Adrenal gland (tissue), 12 donors: ENCODE results near the gene STARD8. TPM values are rescaled to one million over a fixed set of nuclear protein-coding genes. Genes with fewer than 3 reads are reported as not detected.

Experiments used
- DNase-seq, 7 donors: peaks; one replicate each; pipeline ENCODE4 v3.0.0-alpha.2; 2019 to 2020
- H3K27ac ChIP-seq, 5 donors: fragments of 200-600 bp; sonication (generic) in 4 of 5; 1 replicate in 3 of 5; 2 replicates in 2 of 5; pipeline versions ENCODE4 v1.5.1 to v1.8.0; 2016 to 2020; ENCODE audit warnings: mild to moderate bottlenecking in 1 of 5
- H3K27me3 ChIP-seq: fragments of 200-600 bp; 2 replicates; pipeline ENCODE4 v1.8.0; 2021
- H3K36me3 ChIP-seq, 2 donors: fragments of 200-600 bp; replicated peaks in 1 of 2; 1 replicate in 1 of 2; 2 replicates in 1 of 2; pipeline versions ENCODE4 v1.5.1 to v1.8.0; 2018 to 2022
- H3K4me1 ChIP-seq, 2 donors: fragments of 200-600 bp; replicated peaks in 1 of 2; 1 replicate in 1 of 2; 2 replicates in 1 of 2; pipeline versions ENCODE4 v1.5.1 to v1.8.0; 2018 to 2021
- H3K4me3 ChIP-seq, 4 donors: fragments of 200-600 bp; sonication (generic) in 3 of 4; one replicate each; pipeline ENCODE4 v1.5.1; 2016 to 2018
- H3K9me3 ChIP-seq, 3 donors: fragments of 200-600 bp; sonication (generic) in 1 of 3; replicated peaks in 1 of 3; 1 replicate in 2 of 3; 2 replicates in 1 of 3; pipeline versions ENCODE4 v1.5.1 to v1.8.0; 2016 to 2021
- CTCF ChIP-seq, 6 experiments: fragments of 450-650 bp in 4 of 6; fragments of 200-600 bp in 2 of 6; sonication (generic) in 1 of 6; IDR thresholded peaks; 1 replicate in 5 of 6; 2 replicates in 1 of 6; pipeline versions ENCODE4 v1.5.1 to v1.8.0; 2016 to 2021; ENCODE audit warnings: antibody characterized with exemption in 6 of 6, mild to moderate bottlenecking in 2 of 6, moderate library complexity in 1 of 6
- POLR2A ChIP-seq, 2 donors: fragments of 450-650 bp; IDR thresholded peaks; one replicate each; pipeline ENCODE4 v1.6.1; 2017; ENCODE audit warnings: antibody characterized with exemption in 2 of 2, mild to moderate bottlenecking in 2 of 2, moderate library complexity in 1 of 2
- WGBS, 4 donors: extraction: QIAGEN DNeasy Blood & Tissue Kit in 2 of 4; methylation state at CpG; one replicate each; pipeline versions ENCODE4 v1.1.5 to v1.1.7; 2013 to 2017; 5-methylcytosine and 5-hydroxymethylcytosine counted together
- intact Hi-C, 2 donors: fragments of 100-400 bp; cut with DNase I; formaldehyde crosslinking; loops; one replicate each; pipeline versions ENCODE4 v1.14.1 to v1.15.0; 2022 to 2023
- polyA plus RNA-seq, 3 donors: library from polyadenylated mRNA; stranded (reverse); fragments of 200-250 nt in 2 of 3; fragments of 350-450 nt in 1 of 3; fragmentation: Illumina TruSeq in 1 of 3; extraction: RNeasy Lipid Tissue Mini Kit (QIAGEN cat#74804) in 1 of 3; gene quantifications; one replicate each; pipeline ENCODE4 v1.2.3, GENCODE V29; 2013 to 2014
- total RNA-seq, 9 donors: library from RNA; depleted of rRNA in 4 of 9; stranded (reverse); fragments of >200 nt in 4 of 9; fragments of 120-200 nt in 1 of 9; fragmentation: NEBNext Ultra II Directional in 1 of 9; extraction: Animal tissue kit (Norgen Biotek cat#: 25700) in 1 of 9; gene quantifications; one replicate each; pipeline versions ENCODE4 v1.1.0 to v1.2.4, GENCODE V29; 2013 to 2023
- donor health status: healthy with polysubstance abuse.
- donor health status: Bipolar disorder and iron deficiency.
- donor health status: DM: yes; HTN: yes; CAD: no.
- donor health status: DM: no; HTN: no; CAD: no.
- donor health status: DM: no; HTN: no; CAD: no.
- donor health status: DM: yes; HTN: yes; CAD: no.

The STARD8 gene
- total and polyA plus RNA-seq, 12 donors, result 2.8 to 19.6 (median 10.1) TPM

DNA sequence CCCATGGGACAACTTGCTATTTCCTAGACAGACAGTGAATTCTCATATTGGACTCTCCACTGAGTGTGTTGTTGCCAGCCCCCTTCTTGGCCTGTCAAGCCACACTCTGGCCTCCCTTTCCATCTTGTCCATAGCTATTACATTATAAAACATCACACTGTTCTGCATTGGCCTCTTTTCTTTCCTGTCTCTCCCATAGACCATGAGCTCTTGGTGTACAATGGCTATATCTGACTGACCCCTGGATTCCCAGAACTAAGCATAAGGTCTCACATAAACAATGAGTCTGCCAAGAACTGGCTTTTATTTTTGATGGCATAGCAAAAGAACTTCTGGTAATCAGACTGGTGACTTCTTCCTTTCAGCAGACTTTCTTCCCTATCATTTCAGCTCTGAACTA lies 23.8 kb downstream of the STARD8 start:
- no peak for DNase-seq
- Histone ChIP-seq H3K27me3 (peaks cover 3% of the 10 kb centered on the region), H3K4me3 (no peak overlapping the region), H3K27ac (peak overlapping the region in 2 of 5 donors; percentile 8 to 31), H3K9me3 (no peaks in the 10 kb centered on the region), H3K4me1 (peaks cover 0 to 3% of the 10 kb centered on the region in 2 donors), H3K36me3 (no peaks in the 10 kb centered on the region)
- intact Hi-C loops, result no loop called here
- TF ChIP-seq POLR2A (IDR thresholded peaks at IDR 0.05) (no peak), CTCF (IDR thresholded peaks at IDR 0.05) (no peak)

DNA sequence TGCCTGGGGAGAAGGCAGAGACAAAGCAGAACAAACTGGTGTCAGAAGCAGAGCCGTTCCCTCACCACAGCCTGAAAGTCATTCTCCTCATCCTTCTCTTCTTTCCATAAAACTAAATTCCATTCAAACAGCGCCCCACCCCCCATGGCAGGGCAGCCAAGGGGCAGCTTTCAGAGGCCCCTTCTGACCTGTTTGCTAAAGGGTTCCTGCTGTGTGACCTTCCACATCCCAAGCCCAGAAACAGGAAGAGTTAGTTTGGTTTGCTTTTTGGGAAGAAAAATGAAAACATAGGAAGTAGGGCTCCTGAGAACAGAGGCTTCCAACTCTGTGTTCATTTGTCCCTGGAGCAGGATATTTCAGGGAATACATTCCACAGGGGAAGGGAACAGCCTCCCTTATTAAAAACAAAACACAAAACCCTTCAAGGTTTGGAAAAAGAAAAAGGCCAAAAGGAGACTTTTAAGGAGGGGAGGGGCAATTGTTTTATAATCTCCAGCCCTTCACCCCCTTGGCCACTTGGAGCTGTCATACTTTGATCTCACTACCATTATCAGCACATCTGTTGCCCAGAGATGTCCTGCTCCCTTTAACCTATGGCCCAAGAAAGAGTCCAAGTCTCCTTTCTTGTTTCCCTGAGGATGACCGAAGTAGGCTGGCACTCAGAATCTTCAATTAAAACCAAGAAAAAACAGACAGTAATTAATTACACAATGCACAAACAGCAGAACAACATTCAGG lies 25.3 kb downstream of the STARD8 start:
- no peaks in the 10 kb centered on the region for H3K9me3 ChIP-seq
- TF ChIP-seq CTCF (IDR thresholded peaks at IDR 0.05) (no peak), POLR2A (IDR thresholded peaks at IDR 0.05) (no peak)
- intact Hi-C loops, result no loop called here
- H3K27me3 ChIP-seq, result peaks cover 3% of the 10 kb centered on the region
- H3K4me1 ChIP-seq, result no peaks in the 10 kb centered on the region
- H3K36me3 ChIP-seq, result no peaks in the 10 kb centered on the region
- WGBS, 4 donors, result 35 to 66% (median 57%) methylated on average over 2 to 3 of the region's 3 CpGs
- peak overlapping the region in 2 of 5 donors; percentile 22 to 40 for H3K27ac ChIP-seq
- H3K4me3 ChIP-seq, result no peak overlapping the region
- peak in 2 of 7 donors; percentile 10 to 60 for DNase-seq

GRCh38 chrX:68675571-68675970 lies 28.1 kb downstream of the STARD8 start:
- Histone ChIP-seq H3K36me3 (no peaks in the 10 kb centered on the region), H3K4me3 (no peak overlapping the region), H3K9me3 (no peaks in the 10 kb centered on the region), H3K4me1 (no peaks in the 10 kb centered on the region), H3K27ac (no peak overlapping the region), H3K27me3 (peaks cover 3% of the 10 kb centered on the region)
- 69 to 86% (median 77%) methylated on average over 2 to 4 of the region's 4 CpGs for WGBS, 4 donors
- intact Hi-C loops, result no loop called here
- DNase-seq, result no peak
- no peak for TF ChIP-seq CTCF (IDR thresholded peaks at IDR 0.05)
- no peak for TF ChIP-seq POLR2A (IDR thresholded peaks at IDR 0.05)

DNA sequence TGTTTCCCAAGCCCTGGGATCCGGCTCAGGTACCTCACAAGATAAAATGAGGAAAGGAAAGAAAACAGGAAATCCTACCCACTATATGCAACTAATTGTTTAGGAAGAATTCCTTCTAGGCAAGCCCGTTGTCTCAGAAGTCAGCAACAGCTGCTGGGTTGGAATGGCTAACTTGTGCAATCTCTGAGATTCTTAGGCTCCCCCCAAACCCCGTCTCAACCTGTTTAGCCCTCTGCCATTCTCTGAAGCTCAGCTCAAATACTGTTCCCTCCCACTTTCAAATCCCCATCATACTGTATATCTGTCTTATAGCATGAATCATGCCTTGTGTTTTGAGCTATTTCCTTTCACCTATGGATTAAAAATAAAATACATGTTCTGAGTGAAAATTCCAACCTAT lies 28.9 kb downstream of the STARD8 start:
- Histone ChIP-seq H3K36me3 (no peaks in the 10 kb centered on the region), H3K27me3 (peaks cover 3% of the 10 kb centered on the region), H3K4me1 (no peaks in the 10 kb centered on the region), H3K4me3 (no peak overlapping the region), H3K9me3 (no peaks in the 10 kb centered on the region), H3K27ac (no peak overlapping the region)
- intact Hi-C loops, result no loop called here
- 57 to 69% (median 64%) methylated on average over 2 to 3 of the region's 3 CpGs for WGBS, 4 donors
- TF ChIP-seq POLR2A (IDR thresholded peaks at IDR 0.05) (no peak), CTCF (IDR thresholded peaks at IDR 0.05) (no peak)
- DNase-seq, result no peak
